Hematopoietic multipotent progenitor cell treated with erythropoietin and hydrocortisone succinate and interleukin-3 and kit ligand, for 6 days (in vitro differentiated cells): ENCODE data around the gene TM4SF18.
A peak's percentile ranks its signal among the peaks of the same experiment; 100 is the strongest.

Experiments used
- DNase-seq: peaks from one replicate; pipeline ENCODE4 v3.0.0-alpha.2; 2015

The TM4SF18 gene

GRCh38 chr3:149280671-149281349 lies 52.6 kb downstream of the TM4SF18 start:
- no peak for DNase-seq

GRCh38 chr3:149278911-149279310 lies 54.5 kb downstream of the TM4SF18 start:
- DNase-seq = no peak

GRCh38 chr3:149277331-149277813 lies 56.1 kb downstream of the TM4SF18 start:
- DNase-seq = peak; percentile 64

GRCh38 chr3:149276619-149277018 lies 56.8 kb downstream of the TM4SF18 start:
- DNase-seq = no peak

- DNase-seq = no peak
These were observed 59.2 kb downstream of the TM4SF18 start for GRCh38 chr3:149274220-149274619.

- peak; percentile 92 for DNase-seq
These were observed 60.2 kb downstream of the TM4SF18 start for GRCh38 chr3:149273096-149273751.

- no peak for DNase-seq
These were observed 61.8 kb downstream of the TM4SF18 start for GRCh38 chr3:149271669-149272068.

GRCh38 chr3:149270180-149270579 lies 63.3 kb downstream of the TM4SF18 start:
- DNase-seq = no peak

- no peak for DNase-seq
These were observed 63.7 kb downstream of the TM4SF18 start for GRCh38 chr3:149269687-149270086.
